ENCODE data around the gene FAM219B.

Gene FAM219B

DNA sequence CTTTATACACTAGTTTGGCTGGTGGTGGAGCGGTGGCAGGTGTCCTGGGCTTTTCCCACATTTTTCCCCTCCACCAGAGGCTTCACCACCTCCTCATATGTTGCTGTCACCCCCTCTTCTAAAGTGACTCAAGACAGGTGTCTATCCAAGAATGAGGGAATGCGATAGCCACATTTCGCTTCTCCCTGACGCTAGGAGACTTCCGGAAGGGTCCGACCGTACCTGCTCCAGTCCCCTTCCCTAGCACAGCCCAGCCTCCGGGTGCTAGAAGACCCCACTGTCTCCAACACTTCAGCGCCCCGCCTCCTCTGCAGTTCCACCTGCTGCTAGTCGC is 34.0 kb downstream of the FAM219B start:
- DNase-seq, result no peak

DNA sequence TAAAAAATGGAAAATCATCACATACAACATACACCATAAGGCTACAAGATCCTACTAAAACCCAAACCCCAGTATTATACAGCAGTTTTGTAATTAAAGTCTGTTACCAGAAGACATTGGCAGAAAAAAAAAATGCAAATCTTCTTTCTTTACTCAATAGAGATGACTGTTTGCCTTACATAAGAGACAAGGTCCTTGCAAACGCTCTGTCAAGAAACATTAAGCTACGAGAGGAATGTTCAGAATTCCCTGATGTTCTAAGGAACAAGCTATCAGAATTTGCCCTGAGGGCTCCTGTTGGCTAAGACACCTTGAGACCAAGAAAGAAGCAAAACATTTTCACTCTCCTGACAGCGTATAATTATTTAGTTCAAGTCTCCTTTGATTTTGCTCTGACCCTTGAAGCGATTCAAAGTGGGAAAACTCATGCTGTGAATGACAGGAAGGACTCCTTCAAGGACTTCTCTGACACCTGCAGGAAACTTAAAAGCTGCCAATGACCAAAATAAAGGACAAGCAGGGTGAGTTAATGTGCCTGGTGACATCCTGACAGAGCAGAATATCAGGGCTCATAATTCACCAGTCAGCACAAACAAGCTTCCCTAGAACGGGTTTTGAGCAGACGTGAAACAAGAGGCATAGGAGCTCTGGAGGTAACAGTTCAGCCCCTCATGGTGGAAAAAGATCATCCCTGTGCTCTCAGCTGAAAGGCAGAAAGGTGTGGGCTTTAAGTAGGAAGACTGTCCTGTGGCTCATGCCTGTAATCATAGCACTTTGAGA is 36.0 kb downstream of the FAM219B start:
- no peak for DNase-seq

- DNase-seq, result no peak
These were observed 36.8 kb downstream of the FAM219B start for GRCh38 chr15:74869726-74870407.

GRCh38 chr15:74869372-74869725 is 37.3 kb downstream of the FAM219B start:
- no peak for DNase-seq

DNA sequence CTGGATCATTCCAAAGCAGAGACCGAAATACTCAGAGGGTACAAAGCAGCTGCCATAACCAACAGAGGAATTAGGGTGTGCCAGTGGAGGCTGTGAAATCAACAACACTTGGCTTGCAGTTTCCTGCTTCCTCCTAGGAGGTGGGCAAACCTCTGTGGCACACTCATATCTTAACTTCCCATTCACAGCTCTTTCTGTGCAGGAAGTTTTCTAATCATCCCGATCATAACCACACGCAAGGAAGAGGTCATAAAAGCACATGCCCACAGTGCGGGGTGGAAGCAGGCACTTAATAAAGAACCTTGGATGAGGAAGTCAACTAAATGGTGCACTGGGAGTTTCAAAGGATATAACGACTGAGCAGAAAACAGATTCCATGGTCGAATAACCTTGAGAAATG is 38.6 kb downstream of the FAM219B start:
- no peak for DNase-seq

GRCh38 chr15:74867466-74868038 is 39.1 kb downstream of the FAM219B start:
- no peak for DNase-seq

DNA sequence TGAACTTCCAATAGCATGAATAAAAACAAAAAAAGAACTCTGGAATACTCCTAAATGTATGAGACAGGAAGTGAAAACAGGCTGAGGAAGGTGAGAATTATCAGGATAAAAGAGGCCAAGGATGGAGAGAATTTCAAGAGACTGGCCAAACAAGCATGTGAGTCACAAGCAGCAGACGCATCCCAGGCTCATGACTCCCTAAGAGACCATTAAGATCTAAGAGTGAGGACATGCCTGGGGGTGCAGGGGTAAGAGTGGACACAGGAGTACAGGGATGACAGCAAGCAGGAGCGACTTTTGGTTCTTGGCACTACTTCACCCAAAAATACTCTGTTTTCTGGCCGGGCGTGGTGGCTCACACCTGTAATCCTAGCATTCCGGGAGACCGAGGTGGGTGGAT is 40.6 kb downstream of the FAM219B start:
- DNase-seq, result peak; percentile 43

DNA sequence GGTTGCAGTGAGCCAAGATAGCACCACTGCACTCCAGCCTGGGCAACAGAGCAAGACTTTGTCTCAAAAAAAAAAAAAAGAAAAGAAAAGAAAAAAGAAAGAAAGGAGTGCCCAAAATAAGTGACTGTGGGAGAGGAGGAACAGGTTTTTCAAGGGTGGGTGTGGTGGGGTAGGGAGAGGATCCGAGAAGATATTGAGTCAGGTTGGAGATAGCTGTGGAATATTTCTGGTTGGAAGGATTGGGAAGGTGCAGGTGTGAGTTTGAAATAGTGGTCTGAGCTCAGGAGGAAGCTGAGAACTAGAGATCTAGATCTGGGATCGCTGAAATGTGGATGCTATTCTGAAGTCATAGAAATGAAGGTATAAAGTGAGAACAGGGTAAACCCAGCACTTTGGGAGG is 41.3 kb downstream of the FAM219B start:
- no peak for DNase-seq

DNA sequence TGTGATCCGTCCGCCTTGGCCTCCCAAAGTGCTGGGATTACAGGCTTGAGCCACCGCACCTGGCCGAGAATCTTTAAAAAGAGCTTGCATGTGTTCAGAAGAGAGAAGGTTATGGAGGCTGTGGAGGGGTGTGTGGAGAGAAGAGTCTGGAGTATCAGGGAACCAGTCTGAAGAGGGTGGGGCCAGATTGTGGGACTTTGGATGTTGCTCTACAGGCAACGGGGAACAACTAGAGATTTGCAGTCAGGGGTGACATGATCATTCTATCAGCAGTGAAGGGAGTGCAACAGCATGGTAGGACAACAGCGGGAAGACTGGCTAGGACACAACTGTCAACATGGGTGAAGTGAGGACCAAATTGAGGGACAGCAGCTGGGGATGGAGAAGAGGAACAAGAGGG is 42.4 kb downstream of the FAM219B start:
- no peak for DNase-seq

GRCh38 chr15:74863239-74864056 is 43.2 kb downstream of the FAM219B start:
- peak; percentile 23 for DNase-seq

GRCh38 chr15:74858369-74858740 is 48.3 kb downstream of the FAM219B start:
- peak; percentile 41 for DNase-seq

DNA sequence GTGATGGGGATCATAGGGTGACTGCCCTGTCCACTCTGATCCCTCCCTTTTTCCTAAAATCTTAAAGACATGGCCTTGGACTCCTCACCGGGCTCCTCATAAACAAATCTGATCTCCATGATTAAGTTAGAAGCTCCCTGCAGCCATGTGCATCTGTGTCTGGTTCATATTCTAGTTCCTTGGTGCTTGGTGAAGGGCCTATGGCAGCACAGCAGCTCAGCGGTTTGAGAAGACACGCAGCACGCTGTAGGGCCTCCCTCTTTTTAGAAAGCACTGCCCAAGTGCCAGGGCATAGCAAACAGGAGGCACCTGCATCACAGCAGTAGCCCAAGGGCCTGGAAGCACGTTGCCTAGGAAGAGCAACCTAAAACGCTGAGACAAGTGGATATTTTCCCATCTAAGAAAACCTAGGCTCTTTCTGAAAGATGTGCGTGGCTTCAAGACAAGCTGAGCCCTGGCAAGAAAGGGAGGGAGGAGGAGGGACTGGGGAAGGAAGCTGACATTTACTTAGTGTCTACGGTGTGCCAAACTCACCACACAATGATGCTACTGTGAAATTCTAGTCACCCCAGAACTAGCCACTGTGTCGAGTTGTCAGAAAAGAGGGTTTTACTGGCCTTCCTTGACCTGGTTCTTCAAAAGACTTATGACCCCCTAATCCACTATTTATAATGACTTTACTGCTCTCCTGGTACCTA is 48.8 kb downstream of the FAM219B start:
- DNase-seq, result peak; percentile 76

DNA sequence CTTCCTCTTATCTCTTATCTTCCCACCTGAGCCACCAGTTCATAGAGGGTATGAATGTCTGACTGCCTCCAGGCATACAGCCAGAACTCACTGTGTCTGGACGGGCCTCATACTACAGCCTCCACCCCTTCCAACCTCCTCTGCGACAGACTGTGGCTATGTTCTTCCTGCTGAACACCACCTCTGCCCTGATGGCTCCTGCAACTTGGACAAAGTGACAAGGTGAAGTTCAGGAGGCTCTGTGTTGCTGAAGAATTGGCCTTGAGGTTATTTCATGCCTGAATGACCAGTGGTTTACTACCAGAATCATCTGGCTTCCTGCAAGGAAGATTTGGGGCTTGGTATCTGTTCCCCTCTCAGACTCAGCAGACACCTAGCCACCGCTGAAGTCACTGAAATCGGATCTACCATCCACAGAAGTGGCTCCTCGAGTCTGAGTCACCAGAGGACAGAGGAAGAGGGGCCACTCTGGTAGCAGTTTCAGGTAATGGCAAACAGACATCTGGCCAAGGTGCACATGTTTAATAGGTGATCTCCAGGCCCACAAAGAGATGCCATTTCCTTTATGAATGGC is 49.5 kb downstream of the FAM219B start:
- DNase-seq, result peak; percentile 94

DNA sequence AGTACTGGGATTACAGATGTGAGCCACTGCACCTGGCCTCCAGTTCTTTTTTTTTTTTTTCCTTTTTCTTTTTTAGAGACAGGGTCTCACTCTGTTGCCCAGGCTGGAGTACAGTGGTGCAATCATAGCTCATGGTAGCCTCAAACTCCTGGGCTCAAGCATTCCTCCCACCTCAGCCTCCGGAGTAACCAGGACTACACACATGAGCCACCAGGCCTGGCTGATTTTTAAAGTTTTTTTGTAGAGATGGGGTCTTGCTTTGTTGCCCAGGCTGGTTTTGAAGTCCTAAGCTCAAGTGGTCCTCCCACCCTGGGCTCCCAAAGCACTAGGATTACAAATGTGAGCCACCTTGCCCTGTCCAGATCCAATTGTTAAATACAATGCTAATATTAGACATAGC is 50.1 kb downstream of the FAM219B start:
- no peak for DNase-seq

- no peak for DNase-seq
These were observed 50.8 kb downstream of the FAM219B start for GRCh38 chr15:74855857-74856256.

- no peak for DNase-seq
These were observed 52.1 kb downstream of the FAM219B start for GRCh38 chr15:74854453-74855022.

DNA sequence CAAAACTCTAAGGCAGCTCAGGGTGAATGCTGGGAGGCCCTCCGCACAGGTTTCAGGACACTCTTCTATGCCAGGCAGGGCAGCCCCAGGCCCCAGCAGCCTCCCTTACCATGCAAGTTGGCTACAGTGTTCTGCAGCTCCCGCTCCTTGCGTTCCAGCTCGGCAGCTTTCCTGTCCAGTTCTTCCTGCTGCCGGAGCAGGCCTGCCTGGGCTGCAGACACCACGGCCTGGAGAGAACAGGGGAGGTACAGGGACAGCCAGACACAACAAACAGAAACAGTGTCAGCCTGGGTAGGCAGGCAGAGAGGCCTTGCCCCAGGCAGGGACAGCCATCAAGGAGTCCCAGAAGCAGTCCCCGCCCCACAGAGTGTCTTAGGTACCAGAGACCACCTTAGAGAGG is 54.7 kb downstream of the FAM219B start:
- DNase-seq, result no peak

- no peak for DNase-seq
These were observed 56.3 kb downstream of the FAM219B start for GRCh38 chr15:74850393-74850792.
